OCI-M1 (cell line): ENCODE results near the gene NDUFA8.

Experiments
- DNase-seq: peaks from one replicate; lab custom pipeline; 2025; lab: John Stamatoyannopoulos, UW

The NDUFA8 gene

GRCh38 chr9:122184551-122184950, 25.0 kb upstream of the NDUFA8 start:
- no peak for DNase-seq

- no peak for DNase-seq
Observed at GRCh38 chr9:122183501-122183900, 23.9 kb upstream of the NDUFA8 start.

- DNase-seq, result peak; percentile 75
Observed at GRCh38 chr9:122180633-122181032, 21.1 kb upstream of the NDUFA8 start.

GRCh38 chr9:122179690-122180074, 20.1 kb upstream of the NDUFA8 start:
- no peak for DNase-seq

- DNase-seq, result no peak
Observed at GRCh38 chr9:122179054-122179689, 19.6 kb upstream of the NDUFA8 start.

- no peak for DNase-seq
Observed at GRCh38 chr9:122176916-122177315, 17.3 kb upstream of the NDUFA8 start.

- no peak for DNase-seq
Observed at GRCh38 chr9:122173670-122174069, 14.1 kb upstream of the NDUFA8 start.

GRCh38 chr9:122172131-122172530, 12.6 kb upstream of the NDUFA8 start:
- peak; percentile 58 for DNase-seq

- no peak for DNase-seq
Observed at GRCh38 chr9:122168356-122168755, 8.8 kb upstream of the NDUFA8 start.

- DNase-seq, result no peak
Observed at GRCh38 chr9:122164286-122164685, 4.7 kb upstream of the NDUFA8 start.

- DNase-seq, result no peak
Observed at GRCh38 chr9:122162415-122162814, 2.8 kb upstream of the NDUFA8 start.

- no peak for DNase-seq
Observed at GRCh38 chr9:122159925-122160246, 307 bp upstream of the NDUFA8 start.

GRCh38 chr9:122158202-122158601, 1.4 kb downstream of the NDUFA8 start:
- DNase-seq, result peak; percentile 56

GRCh38 chr9:122155796-122156195, 3.8 kb downstream of the NDUFA8 start:
- no peak for DNase-seq

GRCh38 chr9:122151267-122151828, 8.2 kb downstream of the NDUFA8 start:
- DNase-seq, result no peak

GRCh38 chr9:122145592-122145863, 14.1 kb downstream of the NDUFA8 start:
- DNase-seq, result peak; percentile 49

- peak; percentile 55 for DNase-seq
Observed at GRCh38 chr9:122144836-122145591, 14.6 kb downstream of the NDUFA8 start.

- no peak for DNase-seq
Observed at GRCh38 chr9:122143876-122144405, 15.6 kb downstream of the NDUFA8 start.

GRCh38 chr9:122143296-122143695, 16.3 kb downstream of the NDUFA8 start:
- no peak for DNase-seq

- no peak for DNase-seq
Observed at GRCh38 chr9:122141671-122142070, 17.9 kb downstream of the NDUFA8 start.

- no peak for DNase-seq
Observed at GRCh38 chr9:122140368-122141193, 19.0 kb downstream of the NDUFA8 start.

- no peak for DNase-seq
Observed at GRCh38 chr9:122138560-122139268, 20.9 kb downstream of the NDUFA8 start.
